ENCODE results near the gene CFAP61.

Gene CFAP61

GRCh38 chr20:20317195-20317594, 264.9 kb downstream of the CFAP61 start:
- no peaks in the 10 kb centered on the region for H3K9me3 ChIP-seq (ENCODE audit: insufficient read depth, low read length)
- no peaks in the 10 kb centered on the region for H4K20me1 ChIP-seq (ENCODE audit: insufficient read depth, low read length)
- H3K4me2 ChIP-seq (ENCODE audit: low read length): peak overlapping the region; percentile 84
- H2AFZ ChIP-seq (ENCODE audit: low read depth, low read length): peak overlapping the region; percentile 64
- H3K79me2 ChIP-seq (ENCODE audit: low read length): no peaks in the 10 kb centered on the region
- H3K9ac ChIP-seq (ENCODE audit: low read length): no peak overlapping the region
- H3K36me3 ChIP-seq (replicated peaks; ENCODE audit: low read depth, low read length): no peaks in the 10 kb centered on the region
- peaks cover 13% of the 10 kb centered on the region for H3K4me1 ChIP-seq (ENCODE audit: low read length)
- H3K4me3 ChIP-seq (ENCODE audit: low read length): peak overlapping the region; percentile 66
- TF ChIP-seq CTCF (IDR thresholded peaks at IDR 0.05; ENCODE audit: low read depth, low read length) (no peak), EZH2phosphoT487 (IDR thresholded peaks at IDR 0.05; ENCODE audit: low read depth) (no peak)
- H3K27me3 ChIP-seq (ENCODE audit: low read depth, low read length): peaks cover 15% of the 10 kb centered on the region
- H3K27ac ChIP-seq (ENCODE audit: low read length): no peak overlapping the region

GRCh38 chr20:20317621-20318364, 265.5 kb downstream of the CFAP61 start:
- Histone ChIP-seq H3K36me3 (replicated peaks; ENCODE audit: low read depth, low read length) (no peaks in the 10 kb centered on the region), H3K79me2 (ENCODE audit: low read length) (no peaks in the 10 kb centered on the region), H3K27me3 (ENCODE audit: low read depth, low read length) (peaks cover 9% of the 10 kb centered on the region), H3K9me3 (ENCODE audit: insufficient read depth, low read length) (no peaks in the 10 kb centered on the region), H4K20me1 (ENCODE audit: insufficient read depth, low read length) (no peaks in the 10 kb centered on the region), H3K4me1 (ENCODE audit: low read length) (peaks cover 13% of the 10 kb centered on the region), H2AFZ (ENCODE audit: low read depth, low read length) (peak overlapping the region; percentile 64), H3K9ac (ENCODE audit: low read length) (no peak overlapping the region), H3K27ac (ENCODE audit: low read length) (no peak overlapping the region), H3K4me3 (ENCODE audit: low read length) (peak overlapping the region; percentile 66), H3K4me2 (ENCODE audit: low read length) (peak overlapping the region; percentile 84)
- no peak for TF ChIP-seq EZH2phosphoT487 (IDR thresholded peaks at IDR 0.05; ENCODE audit: low read depth)
- no peak for TF ChIP-seq CTCF (IDR thresholded peaks at IDR 0.05; ENCODE audit: low read depth, low read length)

DNA sequence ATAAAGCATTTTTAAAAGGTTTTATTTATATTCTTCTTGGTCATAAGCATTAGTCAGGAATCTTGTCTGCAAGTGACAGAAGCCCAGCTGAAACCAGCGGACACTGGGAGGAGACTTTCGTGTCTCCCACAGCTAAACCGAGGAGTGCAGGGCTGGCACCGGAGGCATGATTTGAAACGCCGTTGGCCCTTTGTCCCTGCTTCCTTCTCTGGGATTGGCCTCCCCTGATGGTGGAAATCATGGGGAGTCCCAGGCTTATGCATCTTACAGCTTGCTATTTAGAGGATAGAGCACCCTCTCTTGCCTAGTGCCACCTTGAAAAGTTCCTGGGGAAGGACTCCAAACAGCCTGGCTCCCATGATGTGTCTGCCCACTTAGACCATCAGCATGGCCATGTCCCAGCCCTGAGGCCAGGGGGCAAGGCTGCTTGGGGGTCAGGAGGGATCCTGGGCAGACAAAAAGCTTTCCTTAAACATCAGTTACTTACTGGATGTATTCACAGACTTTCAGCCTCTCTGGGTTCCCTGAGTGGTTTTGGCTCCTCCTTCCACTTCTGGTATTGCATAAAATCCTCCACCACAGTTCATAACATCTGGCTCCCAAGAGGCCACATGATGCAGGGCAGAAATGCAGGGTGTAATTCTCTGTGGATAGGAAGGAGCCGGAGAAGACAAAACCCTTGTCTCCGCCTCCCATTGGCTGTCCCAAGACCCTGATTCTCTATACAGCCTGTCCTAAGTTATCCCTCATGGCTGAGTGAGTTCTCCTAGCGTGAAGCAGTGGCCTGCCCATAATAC, 266.2 kb downstream of the CFAP61 start:
- no peaks in the 10 kb centered on the region for H3K9me3 ChIP-seq (ENCODE audit: insufficient read depth, low read length)
- TF ChIP-seq EZH2phosphoT487 (IDR thresholded peaks at IDR 0.05; ENCODE audit: low read depth) (no peak), CTCF (IDR thresholded peaks at IDR 0.05; ENCODE audit: low read depth, low read length) (no peak)

GRCh38 chr20:20321134-20321533, 268.8 kb downstream of the CFAP61 start:
- Histone ChIP-seq H3K27ac (ENCODE audit: low read length) (no peak overlapping the region), H3K4me2 (ENCODE audit: low read length) (no peak overlapping the region), H3K9ac (ENCODE audit: low read length) (no peak overlapping the region), H3K36me3 (replicated peaks; ENCODE audit: low read depth, low read length) (no peaks in the 10 kb centered on the region), H4K20me1 (ENCODE audit: insufficient read depth, low read length) (no peaks in the 10 kb centered on the region), H2AFZ (ENCODE audit: low read depth, low read length) (no peak overlapping the region), H3K4me3 (ENCODE audit: low read length) (no peak overlapping the region), H3K79me2 (ENCODE audit: low read length) (no peaks in the 10 kb centered on the region), H3K27me3 (ENCODE audit: low read depth, low read length) (peaks cover 9% of the 10 kb centered on the region), H3K9me3 (ENCODE audit: insufficient read depth, low read length) (no peaks in the 10 kb centered on the region), H3K4me1 (ENCODE audit: low read length) (peaks cover 13% of the 10 kb centered on the region)
- TF ChIP-seq CTCF (IDR thresholded peaks at IDR 0.05; ENCODE audit: low read depth, low read length) (no peak), EZH2phosphoT487 (IDR thresholded peaks at IDR 0.05; ENCODE audit: low read depth) (no peak)

More for the DNA sequence above, 266.2 kb downstream of the CFAP61 start:
- Histone ChIP-seq H3K9ac (ENCODE audit: low read length) (no peak overlapping the region), H3K36me3 (replicated peaks; ENCODE audit: low read depth, low read length) (no peaks in the 10 kb centered on the region), H3K4me3 (ENCODE audit: low read length) (no peak overlapping the region), H3K4me2 (ENCODE audit: low read length) (no peak overlapping the region), H3K27ac (ENCODE audit: low read length) (no peak overlapping the region), H2AFZ (ENCODE audit: low read depth, low read length) (no peak overlapping the region), H3K27me3 (ENCODE audit: low read depth, low read length) (peaks cover 2% of the 10 kb centered on the region; the same call in 1 of the 2 replicates), H3K4me1 (ENCODE audit: low read length) (peaks cover 13% of the 10 kb centered on the region), H3K79me2 (ENCODE audit: low read length) (no peaks in the 10 kb centered on the region), H4K20me1 (ENCODE audit: insufficient read depth, low read length) (no peaks in the 10 kb centered on the region)

Measured in OCI-LY3 (cell line).